Activated CD4-positive, alpha-beta T cell treated with anti-CD3 and anti-CD28 coated beads for 1 hour (primary cell): ENCODE results near the gene RING1.

Experiments used
- DNase-seq: peaks from one replicate; pipeline ENCODE4 v3.0.0-alpha.2; 2020

Gene RING1

GRCh38 chr6:33208091-33208967 is at the start of gene RING1:
Gene RING1 (plus strand): TSS chr6:33208500. CDS start chr6:33208823, 323 bp downstream.
- peak; percentile 83 for DNase-seq

- no peak for DNase-seq
Observed at GRCh38 chr6:33160096-33160495, 48.2 kb upstream of the RING1 start.

DNA sequence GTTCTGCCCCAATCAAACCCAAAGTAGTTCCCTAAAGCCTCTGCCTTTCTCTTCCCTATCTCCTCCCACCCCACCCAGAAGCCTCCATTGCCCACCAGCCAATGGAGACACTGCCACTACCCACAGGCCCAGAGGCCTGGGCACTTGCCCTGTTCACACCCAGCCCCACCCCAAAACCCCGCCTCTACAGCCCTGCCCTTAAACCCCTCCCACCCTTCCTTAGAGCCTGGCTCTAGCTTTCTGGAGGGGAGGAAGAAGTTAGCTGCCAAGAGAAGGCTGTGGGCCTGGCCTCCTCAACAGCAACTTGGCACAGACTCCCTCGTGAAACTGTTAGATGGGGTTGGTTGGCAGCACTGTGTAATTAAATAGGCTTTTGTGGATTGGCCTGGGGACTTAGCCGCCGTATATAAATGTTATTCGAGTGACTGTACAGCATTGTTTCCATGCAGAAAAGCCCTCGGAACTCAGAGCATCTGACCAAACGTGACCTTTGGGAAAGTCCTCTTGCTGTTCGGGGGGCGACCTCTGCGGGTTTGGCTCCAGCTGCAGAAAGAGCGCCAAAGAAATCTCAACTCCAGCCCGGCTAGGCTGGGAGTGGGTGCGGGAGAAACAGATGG is 47.5 kb upstream of the RING1 start:
- DNase-seq, result no peak

GRCh38 chr6:33161354-33162331 is 46.7 kb upstream of the RING1 start:
- peak; percentile 74 for DNase-seq

DNA sequence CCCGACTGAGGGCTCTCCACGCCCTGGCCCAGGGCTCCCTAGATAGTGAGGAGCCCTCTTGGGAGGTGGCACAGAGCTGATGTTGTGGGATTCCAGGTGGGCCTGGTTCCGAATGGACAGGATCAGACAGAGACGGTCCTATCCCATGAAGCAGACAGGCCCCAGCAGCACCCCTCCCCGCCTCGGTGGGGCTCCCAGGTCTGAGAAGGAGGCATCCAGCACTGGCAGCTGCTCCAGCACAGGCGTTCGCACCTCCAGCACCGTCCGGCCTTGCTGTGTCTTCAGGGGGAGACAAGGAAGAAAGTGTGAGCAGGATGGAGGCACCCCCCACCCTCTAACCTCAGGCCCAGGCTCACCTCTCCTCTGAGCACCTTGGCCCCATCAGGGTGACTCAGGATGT is 44.8 kb upstream of the RING1 start:
- no peak for DNase-seq

DNA sequence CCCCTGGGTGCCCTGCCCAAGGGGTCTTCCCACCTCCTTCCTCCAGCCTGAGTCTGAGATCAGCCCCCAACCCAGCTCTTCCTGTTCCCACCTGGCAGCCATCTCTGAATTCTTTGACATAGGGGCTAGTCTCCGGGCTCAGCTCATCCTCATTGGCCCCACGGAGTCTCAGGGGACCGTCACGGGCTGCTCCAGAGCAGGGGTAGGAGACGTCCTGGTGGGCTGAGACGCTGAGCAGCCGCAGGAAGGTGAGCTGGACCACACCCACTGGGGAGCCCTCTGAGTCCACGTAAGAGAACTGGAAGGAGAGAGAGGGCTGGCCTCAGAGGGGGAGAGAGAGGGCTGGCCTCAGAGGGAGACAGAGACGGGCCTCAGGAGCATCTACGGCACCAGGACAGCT is 44.1 kb upstream of the RING1 start:
- DNase-seq, result no peak

GRCh38 chr6:33164665-33165373 is 43.5 kb upstream of the RING1 start:
- DNase-seq, result no peak

GRCh38 chr6:33165581-33166258 is 42.6 kb upstream of the RING1 start:
- no peak for DNase-seq

- no peak for DNase-seq
Observed at GRCh38 chr6:33166363-33166762, 41.9 kb upstream of the RING1 start.

- DNase-seq, result no peak
Observed at GRCh38 chr6:33166811-33167210, 41.5 kb upstream of the RING1 start.

GRCh38 chr6:33167374-33168283 is 40.7 kb upstream of the RING1 start:
- DNase-seq, result no peak

DNA sequence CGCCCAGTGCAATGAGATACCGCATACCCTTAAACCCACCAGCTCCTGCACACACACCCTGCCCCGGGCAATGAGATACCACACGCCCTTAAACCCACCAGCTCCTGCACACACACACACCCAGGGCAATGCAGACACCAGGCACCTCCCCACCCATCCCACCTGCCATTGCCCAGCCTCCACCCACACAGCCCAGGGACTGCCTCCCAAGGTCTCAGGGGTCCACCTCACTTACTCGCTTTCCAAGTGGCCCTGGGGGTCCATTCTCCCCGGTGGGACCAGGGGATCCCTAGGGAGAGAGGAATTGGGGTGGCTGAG is 40.1 kb upstream of the RING1 start:
- DNase-seq, result no peak

GRCh38 chr6:33168639-33169038 is 39.7 kb upstream of the RING1 start:
- DNase-seq, result no peak

DNA sequence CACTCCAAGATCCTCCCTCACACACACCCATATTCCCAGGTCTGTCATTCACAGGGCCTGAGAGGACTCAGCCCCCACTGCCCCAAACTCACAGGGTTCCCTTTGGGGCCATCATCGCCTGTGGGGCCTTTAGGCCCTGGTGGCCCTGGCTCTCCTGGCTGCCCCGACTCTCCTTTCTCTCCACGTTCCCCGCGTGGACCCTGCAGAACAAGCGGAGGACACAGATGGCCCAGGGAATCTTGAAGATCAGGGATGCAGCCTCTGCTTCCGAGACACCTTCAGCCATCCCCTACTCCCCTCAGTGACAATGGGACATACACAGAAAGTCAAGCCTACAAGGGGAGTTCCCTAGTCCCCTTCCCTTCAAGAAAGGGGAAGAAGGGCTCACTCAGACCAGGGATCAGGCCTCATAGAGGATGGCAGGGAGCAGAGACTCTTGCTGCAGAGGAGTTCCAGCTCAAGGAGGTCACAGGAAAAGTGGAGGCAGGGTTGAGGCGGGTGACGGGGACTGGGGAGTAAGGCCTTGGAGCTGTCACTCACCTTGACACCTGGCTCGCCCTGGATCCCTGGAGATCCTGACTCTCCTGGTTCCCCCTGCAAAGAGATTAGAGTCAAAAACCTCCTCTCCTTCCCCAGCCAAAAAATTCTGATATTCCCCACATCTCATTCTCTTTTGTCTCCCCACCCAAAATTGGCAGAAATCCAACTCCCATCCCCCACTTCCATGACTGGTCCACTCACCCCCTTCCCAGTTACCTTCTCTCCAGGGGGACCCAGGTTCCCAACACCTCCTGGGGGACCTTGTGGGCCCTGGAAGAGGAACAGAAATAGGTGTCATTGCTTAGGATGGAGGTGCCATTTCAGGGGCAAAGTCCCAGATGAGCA is 38.8 kb upstream of the RING1 start:
- no peak for DNase-seq

DNA sequence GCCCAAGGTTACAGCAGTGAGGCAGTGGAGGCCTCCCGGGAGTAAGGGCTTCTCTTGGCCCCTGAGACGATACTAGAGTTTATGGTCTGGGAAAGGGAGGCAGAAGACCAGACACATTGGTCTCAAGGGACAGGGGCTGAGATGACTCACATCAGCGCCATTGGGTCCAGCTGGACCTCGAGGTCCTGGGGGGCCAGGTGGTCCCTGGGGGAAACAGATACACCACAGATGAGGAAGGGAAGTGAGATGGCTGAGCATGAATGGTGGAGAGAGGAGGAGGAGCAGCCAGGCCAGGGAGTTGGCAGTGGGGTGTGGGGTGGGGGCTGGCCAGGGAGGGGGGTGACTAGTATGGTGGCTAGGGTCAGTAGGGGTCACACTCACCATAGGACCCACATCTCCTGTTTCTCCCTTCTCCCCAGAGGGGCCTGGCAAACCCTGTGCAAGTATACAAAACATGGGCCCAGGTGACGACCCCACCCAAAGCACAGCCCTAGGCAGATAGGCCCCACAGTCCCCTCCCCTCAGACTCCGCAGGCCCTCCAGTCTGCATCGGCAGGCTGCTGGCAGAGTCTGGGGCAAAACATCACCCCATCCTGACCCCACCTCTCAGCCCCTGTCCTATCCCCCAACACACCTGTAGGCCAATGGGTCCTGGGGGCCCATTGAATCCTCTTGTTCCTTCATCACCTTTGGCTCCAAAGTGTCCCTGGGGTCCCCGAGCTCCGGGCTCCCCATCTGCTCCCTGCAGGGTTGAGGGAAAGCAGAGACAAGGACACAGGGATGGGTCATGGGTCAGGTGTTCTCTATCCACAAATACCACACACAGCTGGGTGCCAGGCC is 37.9 kb upstream of the RING1 start:
- DNase-seq, result no peak

DNA sequence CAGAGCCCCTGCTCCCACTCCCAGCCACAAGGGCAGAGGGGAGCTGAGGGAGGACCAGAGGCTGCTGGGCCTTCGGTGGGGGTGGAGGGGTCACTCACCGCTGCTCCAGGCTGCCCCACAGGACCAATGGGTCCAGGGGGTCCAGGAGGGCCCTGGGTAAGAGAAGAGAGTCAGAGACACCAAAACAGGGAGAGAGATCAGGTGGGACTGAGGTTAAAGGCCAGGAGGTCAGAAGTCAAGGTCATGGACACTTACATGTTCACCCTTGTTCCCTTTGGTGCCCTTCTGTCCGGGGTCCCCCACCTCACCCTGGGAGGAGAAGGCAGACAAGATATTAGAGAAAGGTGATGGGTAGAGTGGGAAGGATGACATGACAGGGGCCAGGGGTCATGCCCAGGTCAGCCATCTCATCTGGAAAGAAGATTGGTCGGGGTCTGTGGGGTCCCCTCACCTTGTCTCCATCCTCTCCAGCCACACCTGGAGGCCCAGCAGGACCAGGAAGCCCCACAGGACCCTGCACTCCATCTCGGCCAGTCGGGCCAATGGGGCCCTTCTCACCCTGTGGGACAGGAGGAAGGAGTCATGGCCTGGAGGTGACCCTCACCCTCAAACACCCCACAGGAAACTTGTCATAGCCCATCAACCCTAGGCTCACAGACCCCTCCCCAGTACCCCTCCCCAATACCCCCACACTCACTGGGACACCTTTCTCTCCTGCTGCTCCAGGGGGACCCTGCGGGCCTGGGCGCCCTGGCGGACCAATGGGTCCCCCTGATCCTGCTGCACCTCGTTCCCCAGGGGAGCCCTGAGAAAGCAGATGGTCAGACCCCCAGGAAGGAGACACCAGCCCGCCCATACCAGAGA is 37.1 kb upstream of the RING1 start:
- no peak for DNase-seq

- no peak for DNase-seq
Observed at GRCh38 chr6:33171880-33172687, 36.2 kb upstream of the RING1 start.
